Effector memory CD4-positive, alpha-beta T cell (primary cell): ENCODE measurements around the gene FAM53A.
A peak's percentile ranks its signal among the peaks of the same experiment; 100 is the strongest.

ENCODE experiments used
- DNase-seq, 3 donors: peaks; one replicate each; pipeline ENCODE4 v3.0.0-alpha.2; 2020
- H3K27ac ChIP-seq: 2 replicates; pipeline ENCODE4 v1.7.0; 2013; ENCODE audit warnings: mild to moderate bottlenecking, low read length, moderate library complexity; ENCODE audit not compliant: insufficient read depth, poor library complexity, severe bottlenecking
- H3K27me3 ChIP-seq: replicated peaks from 2 replicates; pipeline ENCODE4 v1.7.0; 2013; ENCODE audit warnings: mild to moderate bottlenecking, low read length; ENCODE audit not compliant: insufficient read depth, control insufficient read depth, poor library complexity, severe bottlenecking
- H3K36me3 ChIP-seq: 2 replicates; pipeline ENCODE4 v1.7.0; 2013; ENCODE audit warnings: mild to moderate bottlenecking, low read length, moderate library complexity; ENCODE audit not compliant: control insufficient read depth, insufficient read depth
- H3K4me1 ChIP-seq: 2 replicates; pipeline ENCODE4 v1.7.0; 2013; ENCODE audit warnings: low read length, mild to moderate bottlenecking; ENCODE audit not compliant: control insufficient read depth, insufficient read depth, poor library complexity, severe bottlenecking
- H3K4me3 ChIP-seq: 2 replicates; pipeline ENCODE4 v1.7.0; 2013; ENCODE audit warnings: low read length, low read depth, mild to moderate bottlenecking; ENCODE audit not compliant: insufficient read depth, poor library complexity, severe bottlenecking
- H3K9me3 ChIP-seq: 2 replicates; pipeline ENCODE4 v1.7.0; 2013; ENCODE audit warnings: mild to moderate bottlenecking, low read length, moderate library complexity; ENCODE audit not compliant: control insufficient read depth
- total RNA-seq, 3 donors: gene quantifications; one replicate each; lab custom pipeline; 2026; lab: John Stamatoyannopoulos, UW

The FAM53A gene
- total RNA-seq: 1.2 to 1.4 (median 1.2) reads per million in 3 donors

GRCh38 chr4:1683736-1684505 is at the start of gene FAM53A:
Gene FAM53A (minus strand): TSS chr4:1684313. CDS start chr4:1668741, 15,572 bp downstream.
- H3K4me1 ChIP-seq: peaks cover 4% of the 10 kb centered on the region
- peak within 1 kb of the TSS; percentile 51 for H3K4me3 ChIP-seq
- H3K9me3 ChIP-seq: no peaks in the 10 kb centered on the region
- peak within 1 kb of the TSS; percentile 26 for H3K27ac ChIP-seq
- no peaks in the 10 kb centered on the region for H3K27me3 ChIP-seq
- peak; percentile 17 to 87 (median 85) for DNase-seq
- no peaks in the 10 kb centered on the region for H3K36me3 ChIP-seq

GRCh38 chr4:1732911-1733310 is 48.8 kb upstream of the FAM53A start:
- H3K27ac ChIP-seq: no peak overlapping the region
- no peak for DNase-seq
- peaks cover 82% of the 10 kb centered on the region for H3K36me3 ChIP-seq
- no peaks in the 10 kb centered on the region for H3K27me3 ChIP-seq
- no peak overlapping the region for H3K4me3 ChIP-seq
- H3K9me3 ChIP-seq: peaks cover 1% of the 10 kb centered on the region
- H3K4me1 ChIP-seq: peaks cover 4% of the 10 kb centered on the region

GRCh38 chr4:1731180-1731579 is 47.1 kb upstream of the FAM53A start:
- no peaks in the 10 kb centered on the region for H3K27me3 ChIP-seq
- no peak overlapping the region for H3K4me3 ChIP-seq
- DNase-seq: no peak
- peaks cover 12% of the 10 kb centered on the region for H3K4me1 ChIP-seq
- no peaks in the 10 kb centered on the region for H3K9me3 ChIP-seq
- no peak overlapping the region for H3K27ac ChIP-seq
- H3K36me3 ChIP-seq: peaks cover 74% of the 10 kb centered on the region

GRCh38 chr4:1730532-1731135 is 46.5 kb upstream of the FAM53A start:
- Histone ChIP-seq H3K27ac (no peak overlapping the region), H3K27me3 (no peaks in the 10 kb centered on the region), H3K4me1 (peaks cover 17% of the 10 kb centered on the region), H3K4me3 (no peak overlapping the region), H3K9me3 (no peaks in the 10 kb centered on the region), H3K36me3 (peaks cover 71% of the 10 kb centered on the region)
- DNase-seq: no peak

GRCh38 chr4:1728061-1728980 is 44.2 kb upstream of the FAM53A start:
- H3K27me3 ChIP-seq: no peaks in the 10 kb centered on the region
- DNase-seq: no peak
- no peak overlapping the region for H3K4me3 ChIP-seq
- H3K4me1 ChIP-seq: peaks cover 29% of the 10 kb centered on the region
- peaks cover 53% of the 10 kb centered on the region for H3K36me3 ChIP-seq
- no peaks in the 10 kb centered on the region for H3K9me3 ChIP-seq
- no peak overlapping the region for H3K27ac ChIP-seq

GRCh38 chr4:1727117-1728031 is 43.3 kb upstream of the FAM53A start:
- no peaks in the 10 kb centered on the region for H3K27me3 ChIP-seq
- no peak overlapping the region for H3K27ac ChIP-seq
- no peaks in the 10 kb centered on the region for H3K9me3 ChIP-seq
- no peak overlapping the region for H3K4me3 ChIP-seq
- peaks cover 44% of the 10 kb centered on the region for H3K36me3 ChIP-seq
- H3K4me1 ChIP-seq: peaks cover 38% of the 10 kb centered on the region
- no peak for DNase-seq

- Histone ChIP-seq H3K9me3 (no peaks in the 10 kb centered on the region), H3K4me3 (no peak overlapping the region), H3K27me3 (no peaks in the 10 kb centered on the region), H3K27ac (no peak overlapping the region), H3K4me1 (peaks cover 45% of the 10 kb centered on the region), H3K36me3 (peaks cover 35% of the 10 kb centered on the region)
- peak; percentile 76 to 87 (median 81) for DNase-seq
Observed at GRCh38 chr4:1726146-1726934, 42.2 kb upstream of the FAM53A start.

- H3K36me3 ChIP-seq: peaks cover 27% of the 10 kb centered on the region
- H3K27ac ChIP-seq: no peak overlapping the region
Observed at GRCh38 chr4:1725521-1725920, 41.4 kb upstream of the FAM53A start.

More at GRCh38 chr4:1725521-1725920, 41.4 kb upstream of the FAM53A start:
- Histone ChIP-seq H3K4me1 (peaks cover 45% of the 10 kb centered on the region), H3K4me3 (no peak overlapping the region), H3K9me3 (no peaks in the 10 kb centered on the region), H3K27me3 (no peaks in the 10 kb centered on the region)
- DNase-seq: no peak
